Osteoblast (primary cell): ENCODE results near the gene TMEM233. TPM values are rescaled to one million over a fixed set of nuclear protein-coding genes. Genes with fewer than 3 reads are reported as not detected.

Experiments used
- DNase-seq: peaks from one replicate; pipeline ENCODE4 v3.0.0; 2011; ENCODE audit warnings: low spot score, mixed read lengths; ENCODE audit not compliant: insufficient read length; ENCODE audit errors: missing footprints
- H2AFZ ChIP-seq: 2 replicates; pipeline ENCODE4 v1.6.0; 2011; ENCODE audit warnings: mild to moderate bottlenecking, low read length
- H3K27ac ChIP-seq: 2 replicates; pipeline ENCODE4 v1.5.1; 2011; ENCODE audit warnings: mild to moderate bottlenecking, low read depth, low read length, moderate library complexity
- H3K27me3 ChIP-seq: 2 replicates; pipeline ENCODE4 v1.6.0; 2012; ENCODE audit warnings: mild to moderate bottlenecking, control low read depth, inconsistent platforms, low read length, moderate library complexity; ENCODE audit not compliant: insufficient read depth
- H3K36me3 ChIP-seq: 2 replicates; pipeline ENCODE4 v1.5.1; 2011; ENCODE audit warnings: mild to moderate bottlenecking, low read length, control low read depth, moderate library complexity; ENCODE audit not compliant: insufficient read depth
- H3K4me1 ChIP-seq: 2 replicates; pipeline ENCODE4 v1.5.1; 2011; ENCODE audit warnings: mild to moderate bottlenecking, low read length, control low read depth, moderate library complexity; ENCODE audit not compliant: insufficient read depth
- H3K4me2 ChIP-seq: 2 replicates; pipeline ENCODE4 v1.6.0; 2011; ENCODE audit warnings: mild to moderate bottlenecking, low read length; ENCODE audit not compliant: insufficient read depth
- H3K4me3 ChIP-seq: fragments of 200-600 bp; sonication (generic); 3 replicates; pipeline ENCODE4 v1.5.1; 2012; ENCODE audit warnings: mild to moderate bottlenecking, low read length, inconsistent platforms; ENCODE audit not compliant: insufficient read depth
- H3K79me2 ChIP-seq: 2 replicates; pipeline ENCODE4 v1.6.0; 2012; ENCODE audit warnings: mild to moderate bottlenecking, low read length, control low read depth, inconsistent platforms; ENCODE audit not compliant: insufficient read depth
- H3K9me3 ChIP-seq: 2 replicates; pipeline ENCODE4 v1.5.1; 2011; ENCODE audit warnings: low read depth, low read length, control low read depth
- H4K20me1 ChIP-seq: 2 replicates; pipeline ENCODE4 v1.6.0; 2012; ENCODE audit warnings: mild to moderate bottlenecking, low read length, control low read depth; ENCODE audit not compliant: insufficient read depth
- CTCF ChIP-seq: IDR thresholded peaks from 2 replicates; pipeline ENCODE4 v1.5.1; 2011; ENCODE audit warnings: mild to moderate bottlenecking, low read depth, low read length, moderate library complexity; ENCODE audit errors: extremely low read depth
- total RNA-seq: library from RNA; depleted of rRNA; stranded (reverse); fragments of >200 nt; gene quantifications from 2 replicates; pipeline ENCODE4 v1.2.3, GENCODE V29; 2012

TMEM233 gene
- total RNA-seq, 1 donor: not detected

DNA sequence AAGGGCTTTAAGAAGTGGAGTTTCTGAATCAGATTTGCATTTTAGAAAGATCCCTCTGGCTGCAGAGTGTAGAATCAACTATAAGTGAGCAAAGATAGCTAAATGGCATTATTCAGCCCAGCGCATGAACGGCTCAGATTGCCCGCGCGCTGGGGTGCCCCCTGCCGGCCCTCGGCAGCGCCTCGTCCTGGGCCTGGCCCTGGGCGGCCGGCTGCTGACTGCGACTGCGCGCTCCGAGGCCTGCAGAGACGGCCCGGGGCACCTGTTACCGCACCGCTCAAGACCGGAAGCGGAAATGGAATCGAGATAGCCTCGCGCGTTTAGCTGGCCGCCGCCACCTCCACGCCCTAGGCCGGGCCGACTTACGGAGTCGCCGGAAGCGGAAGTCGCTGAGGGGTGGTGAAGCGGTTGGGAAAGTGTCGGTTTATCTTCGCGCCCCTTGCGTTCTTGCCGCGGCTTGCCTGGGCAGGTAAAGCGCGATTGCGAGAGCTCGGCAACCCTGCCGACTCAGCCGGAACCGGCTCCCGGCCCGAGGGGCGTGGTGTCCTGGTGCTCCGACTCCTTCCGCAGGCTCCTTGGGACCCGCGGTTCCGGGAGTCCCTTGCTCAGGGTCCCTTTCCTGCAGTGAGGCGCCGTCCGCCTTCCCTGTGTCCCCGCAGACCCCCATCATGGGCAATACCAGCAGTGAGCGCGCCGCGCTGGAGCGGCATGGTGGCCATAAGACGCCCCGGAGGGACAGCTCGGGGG is 74.2 kb downstream of the TMEM233 start, which contains the start of gene PRKAB1:
PRKAB1 (plus strand) TSS at position 557 of the 747 bp plus-strand sequence; CDS start at position 669, 112 bp downstream.
- Histone ChIP-seq H3K27ac (peak within 1 kb of the TSS; percentile 69), H2AFZ (peak within 1 kb of the TSS; percentile 94), H3K4me1 (peaks cover 21% of the 10 kb centered on the region), H3K27me3 (no peaks in the 10 kb centered on the region), H3K79me2 (peaks cover 40% of the 10 kb centered on the region), H3K4me3 (peak within 1 kb of the TSS; percentile 91), H3K9me3 (no peaks in the 10 kb centered on the region), H4K20me1 (no peaks in the 10 kb centered on the region), H3K36me3 (peaks cover 17% of the 10 kb centered on the region), H3K4me2 (peak within 1 kb of the TSS; percentile 88)
- TF ChIP-seq CTCF: peak; percentile 86
- peak; percentile 98 for DNase-seq

GRCh38 chr12:119668324-119668841 is 74.8 kb downstream of the TMEM233 start:
- H3K79me2 ChIP-seq: peaks cover 40% of the 10 kb centered on the region
- H4K20me1 ChIP-seq: no peaks in the 10 kb centered on the region
- H3K36me3 ChIP-seq: peaks cover 23% of the 10 kb centered on the region
- peak; percentile 65 for DNase-seq
- no peak for TF ChIP-seq CTCF
- H3K4me3 ChIP-seq: peak overlapping the region; percentile 91
- H3K4me1 ChIP-seq: peaks cover 21% of the 10 kb centered on the region
- H3K27ac ChIP-seq: peak overlapping the region; percentile 69
- no peaks in the 10 kb centered on the region for H3K9me3 ChIP-seq
- H3K4me2 ChIP-seq: peak overlapping the region; percentile 88
- H2AFZ ChIP-seq: peak overlapping the region; percentile 94
- no peaks in the 10 kb centered on the region for H3K27me3 ChIP-seq

DNA sequence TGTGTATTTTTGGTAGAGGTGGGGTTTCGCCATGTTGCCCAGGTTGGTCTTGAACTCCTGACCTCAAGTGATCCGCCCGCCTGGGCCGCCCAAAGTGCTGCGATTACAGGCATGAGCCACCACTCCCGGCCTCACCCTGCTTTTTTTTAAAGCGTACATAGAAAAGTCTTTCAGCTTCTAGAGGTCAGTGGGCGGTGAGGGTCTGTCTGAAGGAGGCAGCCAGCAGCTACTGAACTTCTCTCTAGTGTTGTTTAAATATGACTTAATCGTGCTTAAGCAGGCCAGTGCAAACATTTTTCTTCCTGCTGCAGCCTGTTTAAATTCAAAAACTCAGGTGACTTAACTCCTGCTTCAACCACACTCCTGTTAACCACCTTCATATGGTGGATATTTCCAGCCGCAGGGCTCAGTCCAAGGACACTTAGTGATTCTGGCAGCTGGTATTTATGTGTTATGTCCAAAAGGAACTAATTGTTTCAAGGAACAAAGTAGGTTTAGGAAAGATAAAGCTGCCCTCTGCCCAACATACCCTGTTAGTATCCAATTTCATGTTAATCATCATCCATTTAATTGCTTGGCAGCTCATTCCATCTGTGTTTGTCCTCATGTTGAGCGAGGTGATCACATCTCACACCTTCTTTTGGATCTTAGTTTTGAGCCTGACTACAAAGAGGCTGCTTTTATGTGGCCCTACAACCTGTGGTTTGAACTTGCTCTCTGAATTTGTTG is 76.3 kb downstream of the TMEM233 start:
- TF ChIP-seq CTCF: no peak
- no peaks in the 10 kb centered on the region for H4K20me1 ChIP-seq
- peak overlapping the region; percentile 37 for H3K4me2 ChIP-seq
- no peak overlapping the region for H3K27ac ChIP-seq
- peaks cover 21% of the 10 kb centered on the region for H3K4me1 ChIP-seq
- H3K27me3 ChIP-seq: no peaks in the 10 kb centered on the region
- H3K79me2 ChIP-seq: peaks cover 40% of the 10 kb centered on the region
- H3K4me3 ChIP-seq: no peak overlapping the region
- H3K9me3 ChIP-seq: no peaks in the 10 kb centered on the region
- H3K36me3 ChIP-seq: peaks cover 38% of the 10 kb centered on the region
- peak; percentile 78 for DNase-seq
- no peak overlapping the region for H2AFZ ChIP-seq

- Histone ChIP-seq H4K20me1 (no peaks in the 10 kb centered on the region), H3K79me2 (peaks cover 40% of the 10 kb centered on the region), H3K27me3 (no peaks in the 10 kb centered on the region), H3K27ac (no peak overlapping the region), H3K9me3 (no peaks in the 10 kb centered on the region), H3K4me1 (peaks cover 21% of the 10 kb centered on the region), H3K36me3 (peaks cover 50% of the 10 kb centered on the region), H3K4me3 (no peak overlapping the region), H3K4me2 (no peak overlapping the region), H2AFZ (no peak overlapping the region)
- no peak for TF ChIP-seq CTCF
- no peak for DNase-seq
These were observed 77.5 kb downstream of the TMEM233 start for GRCh38 chr12:119671070-119671469.
